HG03469 (cell line): ENCODE data around the gene SHCBP1.
"Not testable (repeated sequence)": the region's sequence is repeated elsewhere in the genome, so short reads cannot be mapped to it uniquely, and the experiment has no call there.

Source experiments
- ATAC-seq: cut with Tn5 transposase; IDR thresholded peaks from one replicate; pipeline ENCODE4 v1.9.1; 2021; ENCODE audit warnings: mild to moderate bottlenecking, moderate library complexity, moderate number of reproducible peaks; ENCODE audit not compliant: unreplicated experiment

The SHCBP1 gene

GRCh38 chr16:46621006-46621933 lies at the start of gene SHCBP1:
SHCBP1 (minus strand) TSS chr16:46621379; CDS start chr16:46621359, 20 bp downstream.
- peak; percentile 57 for ATAC-seq

DNA sequence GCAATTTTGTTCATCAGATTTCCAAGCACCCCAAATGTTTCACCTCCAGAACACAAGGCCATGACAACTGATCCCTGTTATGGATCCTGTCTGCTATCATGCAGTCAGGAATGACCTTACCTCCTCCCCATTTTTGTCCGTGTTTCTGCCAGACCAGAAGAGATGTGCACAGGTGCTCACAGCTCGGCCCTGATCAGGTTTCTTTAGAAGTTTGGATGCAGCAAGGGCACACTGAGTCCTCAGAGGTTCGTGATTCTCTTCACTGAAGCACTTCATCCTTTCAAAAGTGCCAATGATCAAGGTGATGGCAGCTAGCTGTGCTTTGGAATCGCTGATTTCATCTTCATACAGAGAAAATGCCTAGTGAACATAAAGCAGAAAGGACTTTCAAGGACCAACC lies 40.9 kb upstream of the SHCBP1 start:
- no peak for ATAC-seq

DNA sequence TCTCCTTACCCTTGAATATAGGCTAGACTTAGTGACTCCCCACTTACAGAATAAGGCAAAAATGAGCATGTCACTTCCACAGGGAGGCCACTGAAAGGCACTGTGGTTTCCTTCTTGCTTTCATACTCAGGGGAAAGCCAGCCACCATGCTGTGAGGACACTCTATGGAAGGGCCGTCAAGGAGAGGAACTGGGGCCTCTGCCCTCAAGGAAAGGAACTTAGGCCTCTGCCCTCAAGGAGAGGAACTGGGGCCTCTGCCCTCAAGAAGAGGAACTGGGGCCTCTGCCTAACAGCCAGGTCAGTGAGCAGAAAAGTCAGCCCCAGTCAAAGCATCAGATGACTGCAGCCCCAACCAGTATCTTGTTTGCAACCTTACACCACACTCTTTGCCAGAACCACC lies 37.7 kb upstream of the SHCBP1 start:
- ATAC-seq, result peak; percentile 89

- no peak for ATAC-seq
These were observed 30.1 kb upstream of the SHCBP1 start for GRCh38 chr16:46651305-46651704.

DNA sequence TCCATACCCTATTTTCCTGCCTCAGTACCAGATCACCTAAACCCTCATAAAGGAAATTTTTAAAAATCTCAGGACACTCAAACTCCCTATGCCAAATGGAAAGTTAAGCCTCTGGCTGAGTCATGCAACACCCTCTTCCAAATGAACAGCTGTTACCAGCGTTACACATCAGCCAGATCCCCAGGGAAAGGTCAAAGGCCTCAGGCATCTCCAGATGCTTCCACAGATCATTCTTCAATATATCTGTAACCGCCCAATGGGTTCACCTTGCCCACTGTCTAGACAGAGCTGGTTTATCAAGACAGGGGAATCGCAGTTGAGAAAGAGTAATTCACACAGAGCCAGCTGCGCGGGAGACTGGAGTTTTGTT lies 29.1 kb upstream of the SHCBP1 start:
- no peak for ATAC-seq

GRCh38 chr16:46649588-46650253 lies 28.5 kb upstream of the SHCBP1 start:
- no peak for ATAC-seq

- no peak for ATAC-seq
These were observed 27.5 kb upstream of the SHCBP1 start for GRCh38 chr16:46648656-46649055.

GRCh38 chr16:46638947-46639925 lies 18.1 kb upstream of the SHCBP1 start:
- no peak for ATAC-seq

- ATAC-seq, result no peak
These were observed 11.9 kb upstream of the SHCBP1 start for GRCh38 chr16:46632778-46633733.

- no peak for ATAC-seq
These were observed 8.4 kb upstream of the SHCBP1 start for GRCh38 chr16:46629331-46630219.

GRCh38 chr16:46627746-46628145 lies 6.6 kb upstream of the SHCBP1 start:
- ATAC-seq, result no peak

DNA sequence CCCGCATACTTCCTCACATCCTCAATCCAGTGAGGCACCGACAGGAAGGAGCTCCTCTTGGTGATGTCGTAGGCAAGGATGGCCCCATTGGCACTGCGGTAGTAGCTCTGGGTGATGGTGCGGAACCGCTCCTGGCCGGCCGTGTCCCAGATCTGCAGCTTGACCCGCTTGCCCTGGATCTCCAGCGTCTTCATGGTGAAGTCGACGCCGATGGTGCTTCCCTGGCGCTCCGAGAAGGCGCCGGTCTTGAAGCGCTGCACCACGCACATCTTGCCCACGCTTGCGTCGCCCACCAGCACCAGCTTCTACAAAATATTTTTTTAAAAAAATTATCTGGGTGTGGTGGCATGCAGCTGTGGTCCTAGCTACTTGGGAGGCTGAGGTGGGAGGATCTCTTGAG lies 5.5 kb upstream of the SHCBP1 start:
- ATAC-seq, result not testable (repeated sequence)

DNA sequence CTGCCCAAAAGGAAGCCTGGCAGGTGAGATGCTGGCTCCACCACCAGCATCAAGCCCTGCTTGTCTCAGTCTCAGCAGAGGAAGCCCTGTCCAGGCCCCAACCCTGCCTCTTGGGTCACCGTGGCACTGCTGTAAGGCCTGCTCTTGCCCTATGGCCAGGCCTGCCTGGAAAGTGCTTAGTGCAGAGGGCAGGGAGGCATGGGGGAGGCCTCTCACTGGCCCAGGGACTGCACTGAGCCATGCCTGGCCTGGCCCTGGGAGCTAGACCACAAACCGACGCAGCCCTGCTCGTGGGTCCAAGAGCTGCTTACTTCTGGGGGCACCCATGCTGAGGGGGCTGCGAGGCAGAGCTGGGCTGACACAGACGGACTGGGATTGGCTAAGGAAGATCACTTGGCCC lies 3.7 kb upstream of the SHCBP1 start:
- ATAC-seq, result not testable (repeated sequence)

- ATAC-seq, result not testable (repeated sequence)
These were observed 2.5 kb upstream of the SHCBP1 start for GRCh38 chr16:46623707-46624106.

DNA sequence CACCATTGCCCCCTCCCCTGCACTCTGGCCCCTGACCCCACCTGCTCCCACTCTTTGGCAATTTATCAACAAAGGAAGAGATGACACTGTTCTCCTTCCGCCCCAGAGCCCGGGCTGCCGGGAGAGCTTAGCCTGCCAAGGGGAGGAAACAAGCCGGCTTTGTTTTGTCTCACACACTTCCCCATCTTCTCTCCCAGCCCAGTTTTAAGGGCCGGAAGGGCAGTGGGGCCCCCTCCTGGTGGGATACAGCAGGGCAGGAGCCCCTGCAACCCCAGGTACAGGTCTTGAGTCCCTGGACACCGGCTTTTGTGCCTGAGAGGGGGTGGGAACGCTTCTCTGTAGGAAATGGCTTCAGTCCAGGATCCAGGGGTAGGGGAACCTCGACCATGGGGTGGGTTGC lies 2.1 kb upstream of the SHCBP1 start:
- not testable (repeated sequence) for ATAC-seq

GRCh38 chr16:46621934-46622676 lies 926 bp upstream of the SHCBP1 start:
- ATAC-seq, result no peak

DNA sequence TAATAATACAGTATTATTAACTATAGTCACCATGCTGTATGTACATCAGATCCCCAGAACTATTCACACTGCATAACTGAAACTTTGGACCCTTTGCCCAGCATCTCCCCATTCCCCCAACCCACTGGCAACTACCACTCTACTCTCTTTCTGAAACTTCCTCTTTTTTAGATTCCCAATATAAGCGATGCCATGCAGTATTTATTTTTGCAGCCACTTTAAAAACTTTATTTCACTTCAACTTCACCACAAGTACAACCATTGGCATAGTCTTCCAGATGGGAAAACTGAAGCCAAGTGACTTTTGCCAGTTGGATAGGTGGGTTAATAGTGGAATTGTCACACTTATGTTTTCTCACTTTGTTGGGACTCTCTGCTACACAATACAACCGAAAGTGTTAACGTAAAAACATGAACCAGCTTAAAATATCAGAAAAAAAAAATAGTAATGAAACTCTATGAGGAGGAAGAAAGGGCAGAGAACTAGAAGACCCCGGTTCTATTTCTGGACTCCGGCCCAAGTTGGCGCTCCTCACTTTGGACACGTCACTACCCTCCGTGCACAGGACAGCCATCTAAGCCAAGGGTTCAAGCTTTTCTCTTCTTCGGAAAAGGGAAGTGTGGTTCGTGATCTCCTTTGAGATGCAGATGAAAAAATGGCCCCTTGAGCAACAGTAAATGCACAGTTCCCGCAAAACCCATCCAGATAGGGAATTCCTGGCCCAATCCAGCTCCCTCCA lies 743 bp downstream of the SHCBP1 start:
- ATAC-seq, result no peak
